Lung microvascular endothelial cell (primary cell): ENCODE results near the gene FBXO4. TPM values are rescaled to one million over a fixed set of nuclear protein-coding genes. Genes with fewer than 3 reads are reported as not detected.
"Not testable (repeated sequence)": the region's sequence is repeated elsewhere in the genome, so short reads cannot be mapped to it uniquely, and the experiment has no call there.

Experiments used
- DNase-seq, 2 donors: peaks; one replicate each; pipeline versions ENCODE4 v3.0.0 to v3.0.0-alpha.2; 2010; ENCODE audit warnings: low read depth in 2 of 2
- total RNA-seq: library from RNA; depleted of rRNA; stranded (reverse); fragments of >200 nt; gene quantifications from 2 replicates; pipeline ENCODE4 v1.2.1, GENCODE V29; 2014

The FBXO4 gene
- total RNA-seq, 1 donor from 2014 or later, result 5.2 TPM

DNA sequence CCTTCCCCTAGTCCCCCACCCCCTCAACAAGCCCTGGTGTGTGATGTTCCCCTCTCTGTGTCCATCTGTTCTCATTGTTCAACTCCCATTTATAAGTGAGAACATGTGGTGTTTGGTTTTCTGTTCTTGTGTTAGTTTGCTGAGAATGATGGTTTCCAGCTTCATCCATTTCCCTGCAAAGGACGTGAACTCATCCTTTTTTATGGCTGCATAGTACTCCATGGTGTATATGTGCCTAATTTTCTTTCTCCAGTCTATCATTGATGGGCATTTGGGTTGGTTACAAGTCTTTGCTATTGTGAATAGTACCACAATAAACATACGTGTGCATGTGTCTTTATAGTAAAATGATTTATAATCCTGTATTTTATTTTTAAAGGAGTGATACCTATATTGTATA is 57.8 kb downstream of the FBXO4 start:
- not testable (repeated sequence) for DNase-seq

DNA sequence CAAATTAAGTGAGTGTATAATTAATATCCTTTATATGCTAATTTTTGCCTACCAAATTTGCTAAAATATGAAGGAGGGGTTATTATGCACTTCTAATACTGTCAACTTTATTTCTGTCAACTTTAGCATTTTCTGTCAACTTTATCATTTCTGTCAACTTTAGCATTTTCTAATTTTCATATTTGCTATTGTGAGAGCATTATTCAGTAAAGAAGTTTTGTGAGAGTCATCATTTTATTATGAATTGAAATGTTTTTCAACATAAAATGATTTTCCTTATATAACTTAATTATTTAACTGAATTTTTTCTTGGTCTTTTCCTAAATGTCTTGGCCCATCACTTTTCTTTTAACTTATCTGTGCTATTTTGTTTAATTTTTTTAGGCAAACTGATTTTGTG is 58.2 kb downstream of the FBXO4 start:
- no peak for DNase-seq

DNA sequence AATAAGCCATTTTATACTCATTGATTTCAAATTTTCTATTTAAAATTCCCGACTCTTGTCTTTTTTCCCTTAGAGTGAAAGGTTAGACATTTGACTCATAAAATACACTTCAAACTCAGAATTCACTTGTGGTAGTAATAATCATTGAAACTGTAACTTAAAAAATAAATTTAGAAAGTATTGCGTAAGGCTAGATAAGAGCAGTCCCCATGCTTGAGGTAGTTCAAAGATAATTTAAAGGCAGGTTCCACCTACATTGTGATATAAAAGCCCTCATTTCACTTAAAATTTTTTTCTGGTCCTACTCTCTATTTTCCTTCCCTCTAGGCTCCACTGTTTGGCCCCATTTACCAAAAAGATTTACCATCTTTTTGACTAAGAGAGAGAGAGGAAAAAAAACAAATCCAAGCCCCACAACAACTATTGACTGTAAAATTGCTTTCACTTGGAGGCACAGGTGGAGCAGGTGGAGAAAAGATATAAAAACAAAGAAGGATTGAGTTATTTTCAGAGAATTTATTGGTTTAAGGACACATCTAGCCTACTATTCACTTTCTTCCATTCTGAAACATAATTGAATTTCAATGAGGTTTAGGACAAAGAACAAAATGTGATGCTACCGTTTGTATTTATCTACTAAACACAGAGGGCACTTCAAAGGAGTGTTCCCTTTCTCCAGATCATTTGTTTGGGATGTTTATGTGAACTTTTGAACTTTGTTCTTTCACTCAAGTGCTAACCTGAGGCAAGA is 61.0 kb downstream of the FBXO4 start:
- DNase-seq, result no peak

Other genes with a start within 250 kb of the FBXO4 start
- 12.9 and 21.8 TPM in 2 replicates for gene OXCT1, start 54.9 kb upstream of the FBXO4 start, total RNA-seq
- gene RIMOC1, start 20.9 kb upstream of the FBXO4 start, total RNA-seq, result 8.9 and 10.7 TPM in 2 replicates